PC-3 (cell line): ENCODE results near the gene TXNDC12.

Experiments used
- EZH2 ChIP-seq: fragments of 300-600 bp; sonication (generic); IDR thresholded peaks from one replicate; pipeline ENCODE4 v1.6.1; 2017; ENCODE audit warnings: antibody characterized with exemption, mild to moderate bottlenecking, low read length; ENCODE audit not compliant: unreplicated experiment
- EZH2phosphoT487 ChIP-seq: fragments of 300-600 bp; sonication (generic); IDR thresholded peaks from 2 replicates; pipeline ENCODE4 v1.6.1; 2018; ENCODE audit warnings: mild to moderate bottlenecking, antibody characterized with exemption, low read length, borderline replicate concordance
- TF ChIP-seq, protein P1 (sequence below): fragments of 300-600 bp; sonication (generic); conservative IDR thresholded peaks from 2 replicates; pipeline ENCODE4 v1.5.1; 2017; ENCODE audit warnings: antibody characterized with exemption, low read depth, mild to moderate bottlenecking, low read length

DNA sequence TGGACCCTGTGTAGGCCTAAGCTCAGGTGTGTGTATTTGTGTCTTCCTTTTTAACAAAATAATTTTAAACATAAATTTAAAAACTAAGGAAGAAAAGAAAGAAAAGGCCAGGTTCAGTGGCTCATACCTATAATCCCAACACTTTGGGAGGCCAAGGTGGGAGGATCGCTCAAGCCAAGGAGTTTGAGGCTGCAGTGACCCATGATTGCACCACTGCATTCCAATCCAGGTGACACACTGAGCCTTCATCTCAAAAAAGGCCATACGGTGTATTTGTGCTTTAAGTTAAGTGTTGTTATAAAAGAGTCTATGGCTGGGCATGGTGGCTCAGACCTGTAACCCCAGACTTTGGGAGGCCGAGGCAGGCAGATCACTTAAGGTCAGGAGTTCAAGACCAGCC, 72.8 kb downstream of the TXNDC12 start:
- TF ChIP-seq, protein P1, sequence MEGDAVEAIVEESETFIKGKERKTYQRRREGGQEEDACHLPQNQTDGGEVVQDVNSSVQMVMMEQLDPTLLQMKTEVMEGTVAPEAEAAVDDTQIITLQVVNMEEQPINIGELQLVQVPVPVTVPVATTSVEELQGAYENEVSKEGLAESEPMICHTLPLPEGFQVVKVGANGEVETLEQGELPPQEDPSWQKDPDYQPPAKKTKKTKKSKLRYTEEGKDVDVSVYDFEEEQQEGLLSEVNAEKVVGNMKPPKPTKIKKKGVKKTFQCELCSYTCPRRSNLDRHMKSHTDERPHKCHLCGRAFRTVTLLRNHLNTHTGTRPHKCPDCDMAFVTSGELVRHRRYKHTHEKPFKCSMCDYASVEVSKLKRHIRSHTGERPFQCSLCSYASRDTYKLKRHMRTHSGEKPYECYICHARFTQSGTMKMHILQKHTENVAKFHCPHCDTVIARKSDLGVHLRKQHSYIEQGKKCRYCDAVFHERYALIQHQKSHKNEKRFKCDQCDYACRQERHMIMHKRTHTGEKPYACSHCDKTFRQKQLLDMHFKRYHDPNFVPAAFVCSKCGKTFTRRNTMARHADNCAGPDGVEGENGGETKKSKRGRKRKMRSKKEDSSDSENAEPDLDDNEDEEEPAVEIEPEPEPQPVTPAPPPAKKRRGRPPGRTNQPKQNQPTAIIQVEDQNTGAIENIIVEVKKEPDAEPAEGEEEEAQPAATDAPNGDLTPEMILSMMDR: no peak
- no peak for TF ChIP-seq EZH2phosphoT487
- TF ChIP-seq EZH2: no peak
